MM.1S (cell line): ENCODE data around the gene MB.

Source experiments
- DNase-seq: peaks from one replicate; pipeline ENCODE4 v3.0.0-alpha.2; 2015
- H2AFZ ChIP-seq: fragments of 300-600 bp; sonication (generic); 2 replicates; pipeline ENCODE4 v1.6.0; 2016; ENCODE audit warnings: antibody characterized with exemption, low read length
- H3F3A ChIP-seq: fragments of 300-600 bp; sonication (generic); 2 replicates; pipeline ENCODE4 v1.6.1; 2016; ENCODE audit warnings: mild to moderate bottlenecking, antibody characterized with exemption, low read length, moderate library complexity, mixed read lengths; ENCODE audit not compliant: insufficient read depth
- H3K27ac ChIP-seq: fragments of 300-600 bp; sonication (generic); 2 replicates; pipeline ENCODE4 v1.5.1; 2016; ENCODE audit warnings: mild to moderate bottlenecking, low read length
- H3K27me3 ChIP-seq: fragments of 300-600 bp; sonication (generic); replicated peaks from 2 replicates; pipeline ENCODE4 v1.6.0; 2016; ENCODE audit warnings: low read length; ENCODE audit not compliant: insufficient read depth
- H3K36me3 ChIP-seq: fragments of 300-600 bp; sonication (generic); replicated peaks from 2 replicates; pipeline ENCODE4 v1.6.1; 2016; ENCODE audit warnings: mild to moderate bottlenecking, low read length, mixed read lengths; ENCODE audit not compliant: insufficient read depth
- H3K4me1 ChIP-seq: fragments of 300-600 bp; sonication (generic); 2 replicates; pipeline ENCODE4 v1.6.1; 2016; ENCODE audit warnings: low read length, mixed read lengths
- H3K4me2 ChIP-seq: fragments of 300-600 bp; sonication (generic); 2 replicates; pipeline ENCODE4 v1.6.0; 2016; ENCODE audit warnings: low read depth, low read length
- H3K4me3 ChIP-seq: fragments of 300-600 bp; sonication (generic); 2 replicates; pipeline ENCODE4 v1.5.1; 2016; ENCODE audit warnings: low read length, mixed read lengths
- H3K79me2 ChIP-seq: fragments of 300-600 bp; sonication (generic); 2 replicates; pipeline ENCODE4 v1.6.1; 2016; ENCODE audit warnings: mixed run types, low read length, mixed read lengths
- H3K9ac ChIP-seq: fragments of 300-600 bp; sonication (generic); 2 replicates; pipeline ENCODE4 v1.6.1; 2016; ENCODE audit warnings: low read length, mixed read lengths
- H3K9me2 ChIP-seq: fragments of 300-600 bp; sonication (generic); replicated peaks from 2 replicates; pipeline ENCODE4 v1.6.1; 2016; ENCODE audit warnings: mild to moderate bottlenecking, low read length, mixed read lengths; ENCODE audit not compliant: insufficient read depth
- H3K9me3 ChIP-seq: fragments of 300-600 bp; sonication (generic); replicated peaks from 2 replicates; pipeline ENCODE4 v1.6.1; 2016; ENCODE audit warnings: mild to moderate bottlenecking, low read length, mixed read lengths; ENCODE audit not compliant: insufficient read depth
- H4K20me1 ChIP-seq: fragments of 300-600 bp; sonication (generic); 2 replicates; pipeline ENCODE4 v1.6.1; 2016; ENCODE audit warnings: mild to moderate bottlenecking, low read length, moderate library complexity, mixed read lengths; ENCODE audit not compliant: insufficient read depth
- CTCF ChIP-seq: fragments of 300-600 bp; sonication (generic); IDR thresholded peaks from 2 replicates; pipeline ENCODE4 v1.5.1; 2016; ENCODE audit warnings: antibody characterized with exemption, low read length, mixed read lengths
- EZH2 ChIP-seq: fragments of 300-600 bp; sonication (generic); optimal IDR thresholded peaks from 2 replicates; pipeline ENCODE3; 2017; ENCODE audit warnings: low read depth, mild to moderate bottlenecking, antibody characterized with exemption, low read length, mixed read lengths
- EZH2phosphoT487 ChIP-seq: fragments of 300-600 bp; sonication (generic); IDR thresholded peaks from 2 replicates; pipeline ENCODE4 v1.6.1; 2018; ENCODE audit warnings: antibody characterized with exemption, low read length

MB gene

GRCh38 chr22:35638001-35638400, 20.9 kb upstream of the MB start:
- Histone ChIP-seq H2AFZ (no peak overlapping the region), H3K4me2 (no peak overlapping the region), H3K79me2 (no peaks in the 10 kb centered on the region), H3K4me3 (no peak overlapping the region), H3F3A (no peaks in the 10 kb centered on the region), H3K27me3 (no peaks in the 10 kb centered on the region), H3K27ac (no peak overlapping the region), H3K9me2 (no peaks in the 10 kb centered on the region), H3K9ac (no peak overlapping the region), H3K36me3 (no peaks in the 10 kb centered on the region), H3K9me3 (no peaks in the 10 kb centered on the region), H4K20me1 (no peaks in the 10 kb centered on the region), H3K4me1 (no peaks in the 10 kb centered on the region)
- no peak for DNase-seq
- TF ChIP-seq EZH2phosphoT487 (no peak), CTCF (no peak), EZH2 (no peak)

GRCh38 chr22:35637254-35637653, 20.1 kb upstream of the MB start:
- Histone ChIP-seq H3K4me2 (no peak overlapping the region), H2AFZ (no peak overlapping the region)
- TF ChIP-seq EZH2: no peak
- TF ChIP-seq EZH2phosphoT487: no peak
- no peak for TF ChIP-seq CTCF

GRCh38 chr22:35634943-35635540, 17.9 kb upstream of the MB start:
- H3K9me2 ChIP-seq: no peaks in the 10 kb centered on the region
- H3K36me3 ChIP-seq: no peaks in the 10 kb centered on the region
- H3K4me3 ChIP-seq: no peak overlapping the region
- H3K27ac ChIP-seq: no peak overlapping the region
- no peak overlapping the region for H2AFZ ChIP-seq
- DNase-seq: no peak
- H3K9me3 ChIP-seq: no peaks in the 10 kb centered on the region
- no peak overlapping the region for H3K9ac ChIP-seq
- H3K27me3 ChIP-seq: no peaks in the 10 kb centered on the region
- H4K20me1 ChIP-seq: no peaks in the 10 kb centered on the region
- peaks cover 4% of the 10 kb centered on the region; the same call in 1 of the 2 replicates for H3F3A ChIP-seq
- H3K4me1 ChIP-seq: no peaks in the 10 kb centered on the region
- H3K79me2 ChIP-seq: no peaks in the 10 kb centered on the region
- TF ChIP-seq EZH2phosphoT487 (no peak), EZH2 (no peak), CTCF (no peak)
- H3K4me2 ChIP-seq: no peak overlapping the region

More at GRCh38 chr22:35637254-35637653, 20.1 kb upstream of the MB start:
- H3K9ac ChIP-seq: no peak overlapping the region
- H3K4me1 ChIP-seq: no peaks in the 10 kb centered on the region
- H3K79me2 ChIP-seq: no peaks in the 10 kb centered on the region
- no peaks in the 10 kb centered on the region for H4K20me1 ChIP-seq
- no peaks in the 10 kb centered on the region for H3K27me3 ChIP-seq
- H3K27ac ChIP-seq: no peak overlapping the region
- H3K9me3 ChIP-seq: no peaks in the 10 kb centered on the region
- H3K4me3 ChIP-seq: no peak overlapping the region
- DNase-seq: no peak
- no peaks in the 10 kb centered on the region for H3K36me3 ChIP-seq
- H3K9me2 ChIP-seq: no peaks in the 10 kb centered on the region
- H3F3A ChIP-seq: no peaks in the 10 kb centered on the region
